HG03066 (cell line): ENCODE results near the gene DUSP18.
"Not testable (repeated sequence)": the region's sequence is repeated elsewhere in the genome, so short reads cannot be mapped to it uniquely, and the experiment has no call there.

ENCODE experiments used
- ATAC-seq: cut with Tn5 transposase; IDR thresholded peaks from one replicate; pipeline ENCODE4 v1.9.1; 2021; ENCODE audit warnings: low read depth; ENCODE audit not compliant: unreplicated experiment

DUSP18 gene

DNA sequence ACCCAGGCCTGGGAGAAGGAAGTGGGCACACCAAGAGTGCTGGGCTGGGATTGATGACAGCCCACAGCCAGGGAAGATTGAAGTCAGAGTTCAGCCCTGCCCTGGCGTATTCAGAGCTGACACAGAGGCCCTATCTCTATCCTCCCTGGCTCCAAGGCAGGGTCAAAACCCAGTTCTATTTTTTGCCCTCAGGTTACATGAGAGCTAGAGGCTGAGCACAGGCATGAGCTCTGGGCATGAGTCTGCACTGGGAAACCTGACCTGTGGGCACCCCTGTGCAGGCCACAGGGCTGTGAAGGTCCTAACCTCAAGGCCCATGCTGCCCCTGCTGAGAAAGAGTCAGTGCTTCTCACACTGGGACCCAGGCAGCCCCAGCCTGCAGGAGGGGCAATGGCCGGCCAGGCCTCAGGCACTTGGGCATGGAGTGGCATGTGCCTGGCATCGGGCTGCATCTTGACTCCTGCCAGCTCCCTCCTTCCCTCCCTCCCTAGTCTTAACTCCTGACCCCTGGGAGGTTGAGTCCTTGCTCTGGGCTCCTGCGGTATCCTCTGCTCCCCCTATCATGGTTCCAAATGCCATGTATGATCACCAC, 26.7 kb downstream of the DUSP18 start:
- ATAC-seq, result no peak

DNA sequence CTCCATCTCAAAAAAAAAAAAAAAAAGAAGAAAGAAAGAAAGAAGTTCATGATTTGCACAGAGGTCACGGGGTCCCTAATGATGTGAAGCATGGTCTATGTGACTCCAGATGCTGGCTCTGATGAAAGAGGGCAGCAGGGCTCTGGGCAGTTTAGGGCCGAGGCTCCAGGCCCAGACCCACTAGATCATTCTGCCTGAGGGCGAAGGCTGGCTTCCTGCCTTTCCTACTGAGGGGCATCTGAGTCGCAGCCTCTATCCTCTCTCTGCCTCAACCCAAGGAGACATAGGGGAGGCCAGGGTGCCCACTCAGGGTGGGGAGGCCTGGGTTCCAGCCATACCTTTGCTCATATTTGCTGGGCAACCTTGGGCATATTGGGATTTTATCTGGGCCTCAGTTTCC, 27.3 kb downstream of the DUSP18 start:
- ATAC-seq, result no peak

DNA sequence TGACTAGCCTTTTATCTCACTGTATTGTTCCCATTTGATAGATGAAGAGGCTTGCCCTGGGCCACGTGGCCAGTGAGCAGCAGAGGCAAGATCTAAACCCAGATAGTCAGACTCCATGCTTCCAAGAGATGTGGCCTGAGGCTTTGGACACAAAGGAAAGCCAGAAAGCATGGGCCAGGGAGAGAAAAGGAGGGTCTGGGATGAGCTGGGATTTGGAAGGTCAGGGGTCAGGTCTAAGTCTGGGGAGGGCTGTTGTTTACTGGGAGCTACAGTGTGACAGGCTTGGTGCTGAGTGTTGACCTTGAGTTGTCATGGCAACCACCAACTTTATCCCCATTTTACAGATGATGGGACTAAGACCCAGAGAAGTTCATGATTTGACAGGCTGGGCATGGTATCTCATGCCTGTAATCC, 30.0 kb downstream of the DUSP18 start:
- no peak for ATAC-seq

DNA sequence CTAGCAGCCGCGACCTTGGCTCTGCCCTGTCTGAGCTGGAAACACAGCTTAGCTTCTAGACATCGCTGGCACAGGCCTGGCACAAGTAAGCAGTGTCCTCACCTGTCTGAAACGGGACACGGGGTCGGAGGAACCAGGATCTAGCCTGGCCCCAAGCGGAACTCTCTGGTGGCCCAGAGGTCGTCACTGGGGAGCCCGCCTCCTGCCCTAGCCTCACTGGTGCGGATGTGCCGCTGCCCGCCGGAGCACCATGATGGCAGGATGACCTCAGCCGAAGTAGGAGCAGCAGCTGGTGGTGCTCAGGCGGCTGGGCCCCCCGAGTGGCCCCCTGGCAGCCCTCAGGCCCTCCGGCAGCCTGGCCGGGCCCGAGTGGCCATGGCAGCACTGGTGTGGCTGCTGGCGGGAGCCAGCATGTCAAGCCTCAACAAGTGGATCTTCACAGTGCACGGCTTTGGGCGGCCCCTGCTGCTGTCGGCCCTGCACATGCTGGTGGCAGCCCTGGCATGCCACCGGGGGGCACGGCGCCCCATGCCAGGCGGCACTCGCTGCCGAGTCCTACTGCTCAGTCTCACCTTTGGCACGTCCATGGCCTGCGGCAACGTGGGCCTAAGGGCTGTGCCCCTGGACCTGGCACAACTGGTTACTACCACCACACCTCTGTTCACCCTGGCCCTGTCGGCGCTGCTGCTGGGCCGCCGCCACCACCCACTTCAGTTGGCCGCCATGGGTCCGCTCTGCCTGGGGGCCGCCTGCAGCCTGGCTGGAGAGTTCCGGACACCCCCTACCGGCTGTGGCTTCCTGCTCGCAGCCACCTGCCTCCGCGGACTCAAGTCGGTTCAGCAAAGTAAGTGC, 31.2 kb downstream of the DUSP18 start:
- ATAC-seq, result no peak

DNA sequence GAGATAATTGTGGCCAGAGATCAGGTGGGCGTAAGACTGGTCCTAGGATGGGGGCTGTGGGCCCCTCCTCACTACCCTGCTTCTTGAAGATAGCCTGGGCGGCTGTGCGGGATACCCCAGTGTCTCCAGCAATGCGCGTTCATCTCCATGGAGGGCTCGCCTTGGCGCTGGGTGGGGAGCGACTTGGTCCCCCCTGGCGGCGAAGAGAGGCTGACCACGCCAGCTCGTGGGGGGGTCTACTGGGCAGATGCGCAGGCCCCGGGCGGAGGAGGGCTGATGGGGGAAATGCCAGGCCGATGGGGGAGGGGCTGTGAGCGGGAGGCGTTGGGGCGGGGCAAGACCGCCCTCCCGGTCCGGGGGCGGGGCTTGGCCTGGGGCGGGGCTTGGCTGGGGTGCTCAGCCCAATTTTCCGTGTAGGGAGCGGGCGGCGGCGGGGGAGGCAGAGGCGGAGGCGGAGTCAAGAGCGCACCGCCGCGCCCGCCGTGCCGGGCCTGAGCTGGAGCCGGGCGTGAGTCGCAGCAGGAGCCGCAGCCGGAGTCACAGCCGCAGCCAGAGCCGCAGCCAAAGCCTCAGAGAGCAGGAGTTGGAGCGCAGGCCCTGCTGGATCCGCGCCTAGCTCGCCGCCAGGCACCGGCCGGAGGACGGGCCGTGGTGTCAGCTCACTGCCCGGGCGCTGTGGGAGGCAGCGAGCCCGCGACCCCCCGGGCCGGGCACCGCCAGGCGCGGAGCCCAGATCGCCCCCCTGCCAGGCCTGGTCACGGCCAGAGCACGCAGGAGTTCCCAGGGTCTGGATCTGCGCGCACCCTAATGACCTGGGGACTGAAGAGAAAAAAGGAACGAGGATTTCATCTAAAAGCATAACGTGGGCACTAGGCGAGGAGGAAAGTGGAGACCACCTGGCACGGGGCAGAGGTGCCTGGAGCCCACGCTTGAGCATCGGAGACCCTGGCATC, 32.1 kb downstream of the DUSP18 start, which contains the start of gene SLC35E4:
SLC35E4 (plus strand) TSS at position 509 of the 953 bp plus-strand sequence. CDS start 670 bp downstream, outside the sequence.
- peak; percentile 65 for ATAC-seq

DNA sequence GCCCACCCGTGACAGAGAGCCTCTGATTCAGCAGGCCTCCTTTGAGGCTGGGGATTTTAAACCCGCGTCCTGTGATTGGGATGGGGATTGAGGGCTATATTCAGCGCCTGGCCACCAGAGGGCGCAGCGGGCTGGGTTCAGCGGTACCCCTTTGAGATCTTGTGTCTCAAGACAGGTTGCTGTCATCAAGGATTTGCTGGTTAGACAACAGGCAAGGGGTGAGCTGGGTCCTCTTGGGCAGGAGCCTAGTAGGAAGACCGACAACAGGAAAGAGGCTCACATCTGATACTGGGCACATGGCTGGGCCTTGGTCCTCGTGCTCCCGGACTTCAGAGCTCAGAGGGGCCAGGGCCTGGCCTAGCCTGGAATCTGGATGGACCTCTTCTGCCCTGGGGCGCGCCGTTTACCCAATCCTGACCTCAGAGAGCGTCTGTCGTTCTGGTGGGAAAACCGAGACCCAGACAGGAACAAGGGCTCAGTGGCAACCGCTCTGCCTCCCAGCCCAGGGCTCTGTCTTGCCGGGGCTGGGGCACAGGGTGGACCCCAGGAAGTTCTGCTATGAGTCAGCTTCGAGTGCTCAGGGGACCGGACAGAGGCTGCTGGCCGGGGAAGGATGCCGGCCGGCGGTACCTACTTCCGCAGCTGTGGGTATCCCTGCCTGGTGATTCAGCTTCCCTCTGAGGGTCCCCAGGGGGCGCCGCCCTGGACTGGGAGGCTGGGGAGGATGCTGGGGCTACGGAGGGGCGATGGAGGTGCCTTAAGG, 33.0 kb downstream of the DUSP18 start:
- peak; percentile 48 for ATAC-seq

DNA sequence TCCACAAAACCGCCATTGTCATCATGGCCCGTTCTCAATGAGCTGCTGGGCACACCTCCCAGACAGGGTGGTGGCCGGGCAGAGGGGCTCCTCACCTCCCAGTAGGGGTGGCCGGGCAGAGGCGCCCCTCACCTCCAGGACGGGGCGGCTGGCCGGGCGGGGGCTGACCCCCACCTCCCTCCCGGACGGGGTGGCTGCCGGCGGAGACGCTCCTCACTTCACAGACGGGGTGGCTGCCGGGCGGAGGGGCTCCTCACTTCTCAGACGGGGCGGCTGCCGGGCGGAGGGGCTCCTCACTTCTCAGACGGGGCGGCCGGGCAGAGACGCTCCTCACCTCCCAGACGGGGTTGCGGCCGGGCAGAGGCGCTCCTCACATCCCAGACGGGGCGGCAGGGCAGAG, 36.2 kb downstream of the DUSP18 start:
- not testable (repeated sequence) for ATAC-seq

DNA sequence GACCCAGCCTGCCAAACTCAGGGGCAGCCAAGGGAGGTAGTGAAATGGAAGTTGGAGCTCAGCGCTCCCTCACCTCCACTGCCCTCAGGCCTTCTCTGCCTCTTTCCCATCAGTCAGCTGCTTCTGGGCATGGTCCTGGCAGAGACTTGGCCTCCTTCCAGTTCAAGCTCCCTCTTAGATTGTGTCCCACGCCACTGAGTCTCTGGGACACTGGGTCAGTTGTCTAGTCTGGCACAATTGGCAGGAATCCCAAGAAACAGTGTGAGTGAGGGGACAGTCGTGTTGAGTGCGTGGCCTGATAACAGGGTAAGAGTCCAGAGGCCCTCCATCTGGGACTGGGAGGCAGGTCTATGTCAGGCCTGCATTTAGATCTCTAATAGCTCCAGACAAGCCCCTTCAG, 39.2 kb downstream of the DUSP18 start:
- no peak for ATAC-seq

DNA sequence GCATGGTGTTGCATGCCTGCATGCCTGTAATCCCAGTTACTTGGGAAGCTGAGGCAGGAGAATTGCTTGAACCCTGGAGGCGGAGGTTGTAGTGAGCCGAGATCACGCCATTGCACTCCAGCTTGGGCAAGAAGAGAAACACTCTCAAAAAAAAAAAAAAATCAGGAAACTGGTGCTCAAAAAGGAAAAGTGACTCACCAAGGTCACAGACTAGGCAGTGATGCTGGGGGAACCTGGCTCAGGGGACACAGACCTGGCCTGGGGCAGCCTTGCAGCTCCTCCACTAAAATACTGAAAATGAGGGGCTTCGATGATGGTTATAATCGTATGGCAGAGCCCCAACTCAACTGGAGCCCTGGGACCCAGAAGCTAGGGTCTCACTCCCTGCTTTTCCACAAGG, 40.2 kb downstream of the DUSP18 start:
- no peak for ATAC-seq

DNA sequence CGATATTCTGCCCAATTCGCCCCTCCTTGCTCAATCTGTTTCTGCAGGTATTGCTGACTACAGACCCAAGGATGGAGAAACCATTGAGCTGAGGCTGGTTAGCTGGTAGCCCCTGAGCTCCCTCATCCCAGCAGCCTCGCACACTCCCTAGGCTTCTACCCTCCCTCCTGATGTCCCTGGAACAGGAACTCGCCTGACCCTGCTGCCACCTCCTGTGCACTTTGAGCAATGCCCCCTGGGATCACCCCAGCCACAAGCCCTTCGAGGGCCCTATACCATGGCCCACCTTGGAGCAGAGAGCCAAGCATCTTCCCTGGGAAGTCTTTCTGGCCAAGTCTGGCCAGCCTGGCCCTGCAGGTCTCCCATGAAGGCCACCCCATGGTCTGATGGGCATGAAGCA, 41.3 kb downstream of the DUSP18 start:
- ATAC-seq, result no peak

DNA sequence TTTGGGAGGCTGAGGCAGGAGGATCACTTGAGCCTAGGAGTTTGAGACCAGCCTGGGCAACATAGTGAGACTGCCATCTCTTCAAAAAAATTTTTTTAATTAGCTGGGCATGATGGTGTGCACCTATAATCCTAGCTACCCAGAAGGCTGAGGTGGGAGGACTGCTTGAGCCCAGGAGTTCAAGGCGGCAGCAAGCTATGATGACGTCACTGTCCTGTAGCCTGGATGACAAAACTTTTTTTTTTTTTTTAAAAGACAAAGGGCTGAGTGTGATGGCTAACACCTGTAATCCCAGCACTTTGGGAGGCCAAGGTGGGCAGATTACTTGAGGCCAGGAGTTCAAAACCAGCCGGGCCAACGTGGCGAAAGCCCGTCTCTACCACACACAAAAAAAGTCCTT, 47.8 kb downstream of the DUSP18 start:
- not testable (repeated sequence) for ATAC-seq

DNA sequence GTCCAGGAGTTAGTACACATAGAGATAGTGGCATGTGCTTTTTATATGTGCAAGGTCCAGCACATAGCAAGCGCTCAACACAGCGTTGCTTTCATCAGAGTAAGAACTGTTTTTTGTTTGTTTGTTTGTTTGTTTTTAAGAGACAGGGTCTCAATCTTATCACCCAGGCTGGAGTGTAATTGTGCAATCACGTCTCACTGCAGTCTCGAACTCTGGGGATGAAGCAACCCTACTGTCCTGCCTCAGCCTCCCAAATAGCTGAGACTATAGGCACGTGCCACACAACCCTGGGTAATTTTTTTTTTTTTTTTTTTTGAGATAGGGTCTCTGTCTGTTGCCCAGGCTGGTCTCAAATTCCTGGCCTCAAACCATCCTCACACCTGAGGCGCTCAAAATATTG, 49.9 kb downstream of the DUSP18 start:
- no peak for ATAC-seq

DNA sequence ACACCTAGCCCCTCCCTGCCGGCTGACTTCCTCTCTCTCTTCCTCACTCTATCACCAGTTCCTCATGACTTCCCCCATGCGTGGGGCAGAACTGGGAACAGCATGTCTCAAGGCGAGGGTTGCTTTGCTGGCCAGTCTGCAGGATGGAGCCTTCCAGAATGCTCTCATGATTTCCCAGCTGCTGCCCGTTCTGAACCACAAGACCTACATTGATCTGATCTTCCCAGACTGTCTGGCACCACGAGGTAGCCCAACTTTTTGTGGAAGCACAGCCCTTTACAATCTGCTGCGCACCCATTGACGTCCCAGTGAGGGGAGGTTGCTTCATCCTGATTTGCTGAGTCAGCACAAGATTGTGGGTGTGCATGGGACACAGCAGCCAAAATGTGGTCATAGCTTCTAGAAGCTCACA, 52.1 kb downstream of the DUSP18 start:
- no peak for ATAC-seq

DNA sequence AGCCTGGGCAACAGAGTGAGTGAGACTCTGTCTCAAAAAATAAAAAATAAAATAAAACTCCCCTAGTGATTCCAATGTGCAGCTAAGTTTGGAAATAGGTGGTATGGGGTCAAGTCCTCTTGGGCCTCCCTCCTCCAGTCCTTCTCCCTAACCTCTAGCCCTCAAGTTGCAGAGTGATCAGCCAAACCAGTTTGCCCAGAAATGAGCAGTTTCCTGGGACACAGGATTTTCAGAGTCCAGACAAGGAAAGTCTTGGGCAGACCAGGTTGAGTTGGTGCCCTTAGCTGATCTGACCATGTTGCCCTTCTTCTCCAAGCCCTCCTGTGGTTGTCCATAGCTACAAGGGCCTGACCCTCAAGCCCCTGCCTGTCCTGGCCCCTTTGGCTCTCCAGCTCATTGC, 52.8 kb downstream of the DUSP18 start:
- no peak for ATAC-seq

DNA sequence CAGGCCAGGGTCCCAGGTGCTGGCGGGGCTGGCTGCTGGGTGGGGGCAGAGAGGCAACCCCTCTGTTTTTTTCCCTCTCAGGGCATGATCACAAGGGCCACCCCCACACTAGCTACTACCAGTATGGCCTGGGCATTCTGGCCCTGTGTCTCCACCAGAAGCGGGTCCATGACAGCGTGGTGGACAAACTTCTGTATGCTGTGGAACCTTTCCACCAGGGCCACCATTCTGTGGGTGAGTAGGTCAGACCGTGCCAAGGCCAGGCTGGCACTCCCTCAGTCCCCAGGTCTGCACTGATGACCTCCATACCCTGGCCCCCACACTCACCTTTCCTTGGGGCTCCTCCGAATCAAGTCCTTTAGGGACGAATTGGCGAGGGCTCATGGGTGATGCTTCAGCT, 53.4 kb downstream of the DUSP18 start:
- ATAC-seq, result no peak

DNA sequence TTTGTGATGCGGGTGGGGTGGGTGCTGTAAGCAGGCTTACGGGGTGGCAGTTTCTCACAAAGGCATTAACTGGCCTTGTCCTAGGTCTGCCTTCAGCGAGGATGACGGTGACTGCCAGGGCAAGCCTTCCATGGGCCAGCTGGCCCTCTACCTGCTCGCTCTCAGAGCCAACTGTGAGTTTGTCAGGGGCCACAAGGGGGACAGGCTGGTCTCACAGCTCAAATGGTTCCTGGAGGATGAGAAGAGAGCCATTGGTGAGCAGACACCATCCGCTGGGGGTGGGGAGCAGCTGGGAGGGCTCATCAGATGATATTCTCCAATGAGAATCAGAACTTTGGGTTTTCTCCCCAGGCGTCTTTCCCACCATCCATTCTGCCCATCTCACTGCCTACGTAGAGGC, 54.9 kb downstream of the DUSP18 start:
- ATAC-seq, result no peak
